ENCODE data around the gene ZNF267.

ZNF267 gene

DNA sequence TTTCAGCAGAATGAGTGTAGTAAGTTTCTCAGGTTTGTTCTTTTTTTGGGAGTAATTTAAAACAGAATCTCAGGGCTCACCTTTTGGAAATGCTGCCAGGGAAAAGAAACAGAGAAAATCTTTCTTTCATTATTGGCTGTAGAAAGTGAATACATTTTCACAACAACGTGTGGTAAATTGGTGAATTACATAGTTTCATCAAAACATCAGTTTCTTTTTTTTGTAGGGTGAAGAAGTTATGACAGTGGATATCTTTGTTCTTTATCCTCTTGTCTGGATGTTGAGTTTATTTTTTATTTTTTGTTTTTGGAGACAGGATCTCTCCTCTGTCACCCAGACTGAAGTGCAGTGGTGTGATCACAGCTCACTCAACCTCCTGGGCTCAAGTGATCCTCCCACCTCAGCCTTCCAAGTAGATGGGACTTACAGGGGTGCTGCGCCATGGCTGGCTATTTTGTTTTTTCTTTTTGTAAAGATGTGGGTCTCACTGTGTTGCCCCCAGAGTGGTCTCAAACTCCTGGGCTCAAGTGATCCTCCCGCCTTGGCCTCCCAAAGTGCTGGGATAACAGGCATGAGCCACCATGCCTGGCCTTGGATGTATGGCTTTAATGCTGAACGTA, 2.4 kb downstream of the ZNF267 start:
- no peak for DNase-seq (ENCODE audit: low read depth in 1 of 2, low spot score in 1 of 2)
- Histone ChIP-seq H3K27ac (replicated peaks) (no peak overlapping the region), H3K27me3 (ENCODE audit: insufficient read depth, poor library complexity, severe bottlenecking) (no peaks in the 10 kb centered on the region), H3K4me3 (replicated peaks; ENCODE audit: insufficient read depth, low read length) (no peak overlapping the region)
- TF ChIP-seq POLR2AphosphoS5 (IDR thresholded peaks at IDR 0.05; ENCODE audit: low read depth) (no peak), SPI1 (IDR thresholded peaks at IDR 0.05; ENCODE audit: borderline replicate concordance, low read depth) (no peak), GABPA (IDR thresholded peaks at IDR 0.05; ENCODE audit: low read depth) (no peak)
- TF ChIP-seq, protein P1, sequence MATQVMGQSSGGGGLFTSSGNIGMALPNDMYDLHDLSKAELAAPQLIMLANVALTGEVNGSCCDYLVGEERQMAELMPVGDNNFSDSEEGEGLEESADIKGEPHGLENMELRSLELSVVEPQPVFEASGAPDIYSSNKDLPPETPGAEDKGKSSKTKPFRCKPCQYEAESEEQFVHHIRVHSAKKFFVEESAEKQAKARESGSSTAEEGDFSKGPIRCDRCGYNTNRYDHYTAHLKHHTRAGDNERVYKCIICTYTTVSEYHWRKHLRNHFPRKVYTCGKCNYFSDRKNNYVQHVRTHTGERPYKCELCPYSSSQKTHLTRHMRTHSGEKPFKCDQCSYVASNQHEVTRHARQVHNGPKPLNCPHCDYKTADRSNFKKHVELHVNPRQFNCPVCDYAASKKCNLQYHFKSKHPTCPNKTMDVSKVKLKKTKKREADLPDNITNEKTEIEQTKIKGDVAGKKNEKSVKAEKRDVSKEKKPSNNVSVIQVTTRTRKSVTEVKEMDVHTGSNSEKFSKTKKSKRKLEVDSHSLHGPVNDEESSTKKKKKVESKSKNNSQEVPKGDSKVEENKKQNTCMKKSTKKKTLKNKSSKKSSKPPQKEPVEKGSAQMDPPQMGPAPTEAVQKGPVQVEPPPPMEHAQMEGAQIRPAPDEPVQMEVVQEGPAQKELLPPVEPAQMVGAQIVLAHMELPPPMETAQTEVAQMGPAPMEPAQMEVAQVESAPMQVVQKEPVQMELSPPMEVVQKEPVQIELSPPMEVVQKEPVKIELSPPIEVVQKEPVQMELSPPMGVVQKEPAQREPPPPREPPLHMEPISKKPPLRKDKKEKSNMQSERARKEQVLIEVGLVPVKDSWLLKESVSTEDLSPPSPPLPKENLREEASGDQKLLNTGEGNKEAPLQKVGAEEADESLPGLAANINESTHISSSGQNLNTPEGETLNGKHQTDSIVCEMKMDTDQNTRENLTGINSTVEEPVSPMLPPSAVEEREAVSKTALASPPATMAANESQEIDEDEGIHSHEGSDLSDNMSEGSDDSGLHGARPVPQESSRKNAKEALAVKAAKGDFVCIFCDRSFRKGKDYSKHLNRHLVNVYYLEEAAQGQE (IDR thresholded peaks at IDR 0.05; ENCODE audit: insufficient replicate concordance, low read depth): no peak
- TF ChIP-seq, protein P2, sequence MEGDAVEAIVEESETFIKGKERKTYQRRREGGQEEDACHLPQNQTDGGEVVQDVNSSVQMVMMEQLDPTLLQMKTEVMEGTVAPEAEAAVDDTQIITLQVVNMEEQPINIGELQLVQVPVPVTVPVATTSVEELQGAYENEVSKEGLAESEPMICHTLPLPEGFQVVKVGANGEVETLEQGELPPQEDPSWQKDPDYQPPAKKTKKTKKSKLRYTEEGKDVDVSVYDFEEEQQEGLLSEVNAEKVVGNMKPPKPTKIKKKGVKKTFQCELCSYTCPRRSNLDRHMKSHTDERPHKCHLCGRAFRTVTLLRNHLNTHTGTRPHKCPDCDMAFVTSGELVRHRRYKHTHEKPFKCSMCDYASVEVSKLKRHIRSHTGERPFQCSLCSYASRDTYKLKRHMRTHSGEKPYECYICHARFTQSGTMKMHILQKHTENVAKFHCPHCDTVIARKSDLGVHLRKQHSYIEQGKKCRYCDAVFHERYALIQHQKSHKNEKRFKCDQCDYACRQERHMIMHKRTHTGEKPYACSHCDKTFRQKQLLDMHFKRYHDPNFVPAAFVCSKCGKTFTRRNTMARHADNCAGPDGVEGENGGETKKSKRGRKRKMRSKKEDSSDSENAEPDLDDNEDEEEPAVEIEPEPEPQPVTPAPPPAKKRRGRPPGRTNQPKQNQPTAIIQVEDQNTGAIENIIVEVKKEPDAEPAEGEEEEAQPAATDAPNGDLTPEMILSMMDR (IDR thresholded peaks at IDR 0.05; ENCODE audit: insufficient read depth, low read length): no peak

- TF ChIP-seq POLR2AphosphoS5 (IDR thresholded peaks at IDR 0.05; ENCODE audit: low read depth) (no peak), GABPA (IDR thresholded peaks at IDR 0.05; ENCODE audit: low read depth) (no peak), SPI1 (IDR thresholded peaks at IDR 0.05; ENCODE audit: borderline replicate concordance, low read depth) (no peak)
- TF ChIP-seq, protein P1 (IDR thresholded peaks at IDR 0.05; ENCODE audit: insufficient replicate concordance, low read depth): no peak
- TF ChIP-seq, protein P2 (IDR thresholded peaks at IDR 0.05; ENCODE audit: insufficient read depth, low read length): no peak
- no peak overlapping the region for H3K4me3 ChIP-seq (replicated peaks; ENCODE audit: insufficient read depth, low read length)
- H3K27me3 ChIP-seq (ENCODE audit: insufficient read depth, poor library complexity, severe bottlenecking): no peaks in the 10 kb centered on the region
- no peak for DNase-seq (ENCODE audit: low read depth in 1 of 2, low spot score in 1 of 2)
- H3K27ac ChIP-seq (replicated peaks): 0 out of 2 replicates have a peak overlapping the region, but pooled peaks have one; percentile 13
Measured at GRCh38 chr16:31876951-31877828, 3.6 kb downstream of the ZNF267 start.

- no peak for TF ChIP-seq GABPA (IDR thresholded peaks at IDR 0.05; ENCODE audit: low read depth)
- TF ChIP-seq, protein P1 (IDR thresholded peaks at IDR 0.05; ENCODE audit: insufficient replicate concordance, low read depth): no peak
- TF ChIP-seq SPI1 (IDR thresholded peaks at IDR 0.05; ENCODE audit: borderline replicate concordance, low read depth): no peak
- DNase-seq (ENCODE audit: low read depth in 1 of 2, low spot score in 1 of 2): no peak
- H3K27me3 ChIP-seq (ENCODE audit: insufficient read depth, poor library complexity, severe bottlenecking): no peaks in the 10 kb centered on the region
- no peak overlapping the region for H3K4me3 ChIP-seq (replicated peaks; ENCODE audit: insufficient read depth, low read length)
- H3K27ac ChIP-seq (replicated peaks): no peak overlapping the region
Measured at GRCh38 chr16:31877876-31878642, 4.5 kb downstream of the ZNF267 start.
